Chondrocyte (in vitro differentiated cells): ENCODE results near the gene IL1RAPL1. TPM values are rescaled to one million over a fixed set of nuclear protein-coding genes. Genes with fewer than 3 reads are reported as not detected.

Experiments
- DNase-seq: peaks from one replicate; pipeline ENCODE4 v3.0.0; 2021; ENCODE audit warnings: mixed read lengths, low spot score
- H3K27ac Mint-ChIP-seq: one replicate; pipeline ENCODE4 v1.8.0; 2021; ENCODE audit warnings: mild to moderate bottlenecking, moderate library complexity, mixed read lengths; ENCODE audit not compliant: unreplicated experiment
- H3K27me3 Mint-ChIP-seq: 2 replicates; pipeline ENCODE4 v1.8.0; 2021; ENCODE audit warnings: low read depth, mixed read lengths
- H3K36me3 Mint-ChIP-seq: 2 replicates; pipeline ENCODE4 v1.8.0; 2021; ENCODE audit warnings: low read depth, mixed read lengths
- H3K4me1 Mint-ChIP-seq: 2 replicates; pipeline ENCODE4 v1.8.0; 2021; ENCODE audit warnings: low read depth, mild to moderate bottlenecking, mixed read lengths
- H3K4me3 Mint-ChIP-seq: one replicate; pipeline ENCODE4 v1.8.0; 2021; ENCODE audit warnings: mild to moderate bottlenecking, moderate library complexity, mixed read lengths; ENCODE audit not compliant: unreplicated experiment
- H3K9me3 Mint-ChIP-seq: 2 replicates; pipeline ENCODE4 v1.8.0; 2021; ENCODE audit warnings: low read depth, mixed read lengths
- total RNA-seq: library from RNA; stranded (reverse); gene quantifications from 3 replicates; pipeline ENCODE4 v1.2.1, GENCODE V29; 2021
- TF ChIP-seq, protein P1 (sequence below): fragments of 200-600 bp; sonication (generic); IDR thresholded peaks from 2 replicates; pipeline ENCODE4 v1.5.0; 2021; ENCODE audit warnings: antibody characterized with exemption, mild to moderate bottlenecking, moderate library complexity

The IL1RAPL1 gene
- total RNA-seq, 1 donor from 2014 or later: not detected

DNA sequence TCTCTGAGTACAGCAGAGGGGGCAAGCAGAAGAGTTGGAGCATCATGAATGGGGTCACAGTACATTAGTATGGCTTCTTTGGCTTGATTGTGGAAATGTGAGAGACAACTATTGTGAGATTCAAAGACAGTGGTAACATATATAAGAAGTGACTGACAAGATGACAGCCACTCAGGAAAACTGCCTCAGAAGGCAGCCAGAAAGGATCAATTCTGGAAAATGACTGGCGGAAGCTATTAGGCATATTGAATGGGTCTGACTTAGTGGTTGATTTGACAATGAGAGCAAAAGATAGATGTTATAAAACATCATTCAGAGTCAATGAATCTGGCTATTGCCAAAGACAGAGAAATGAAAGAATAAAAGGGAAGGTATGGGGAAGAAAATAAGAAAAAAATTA is 1282.6 kb downstream of the IL1RAPL1 start:
- no peak for DNase-seq
- H3K4me3 Mint-ChIP-seq: no peak overlapping the region
- no peaks in the 10 kb centered on the region for H3K9me3 Mint-ChIP-seq
- no peaks in the 10 kb centered on the region for H3K27me3 Mint-ChIP-seq
- H3K27ac Mint-ChIP-seq: no peak overlapping the region
- TF ChIP-seq, protein P1, sequence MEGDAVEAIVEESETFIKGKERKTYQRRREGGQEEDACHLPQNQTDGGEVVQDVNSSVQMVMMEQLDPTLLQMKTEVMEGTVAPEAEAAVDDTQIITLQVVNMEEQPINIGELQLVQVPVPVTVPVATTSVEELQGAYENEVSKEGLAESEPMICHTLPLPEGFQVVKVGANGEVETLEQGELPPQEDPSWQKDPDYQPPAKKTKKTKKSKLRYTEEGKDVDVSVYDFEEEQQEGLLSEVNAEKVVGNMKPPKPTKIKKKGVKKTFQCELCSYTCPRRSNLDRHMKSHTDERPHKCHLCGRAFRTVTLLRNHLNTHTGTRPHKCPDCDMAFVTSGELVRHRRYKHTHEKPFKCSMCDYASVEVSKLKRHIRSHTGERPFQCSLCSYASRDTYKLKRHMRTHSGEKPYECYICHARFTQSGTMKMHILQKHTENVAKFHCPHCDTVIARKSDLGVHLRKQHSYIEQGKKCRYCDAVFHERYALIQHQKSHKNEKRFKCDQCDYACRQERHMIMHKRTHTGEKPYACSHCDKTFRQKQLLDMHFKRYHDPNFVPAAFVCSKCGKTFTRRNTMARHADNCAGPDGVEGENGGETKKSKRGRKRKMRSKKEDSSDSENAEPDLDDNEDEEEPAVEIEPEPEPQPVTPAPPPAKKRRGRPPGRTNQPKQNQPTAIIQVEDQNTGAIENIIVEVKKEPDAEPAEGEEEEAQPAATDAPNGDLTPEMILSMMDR: no peak
- H3K4me1 Mint-ChIP-seq: no peaks in the 10 kb centered on the region
- H3K36me3 Mint-ChIP-seq: no peaks in the 10 kb centered on the region

DNA sequence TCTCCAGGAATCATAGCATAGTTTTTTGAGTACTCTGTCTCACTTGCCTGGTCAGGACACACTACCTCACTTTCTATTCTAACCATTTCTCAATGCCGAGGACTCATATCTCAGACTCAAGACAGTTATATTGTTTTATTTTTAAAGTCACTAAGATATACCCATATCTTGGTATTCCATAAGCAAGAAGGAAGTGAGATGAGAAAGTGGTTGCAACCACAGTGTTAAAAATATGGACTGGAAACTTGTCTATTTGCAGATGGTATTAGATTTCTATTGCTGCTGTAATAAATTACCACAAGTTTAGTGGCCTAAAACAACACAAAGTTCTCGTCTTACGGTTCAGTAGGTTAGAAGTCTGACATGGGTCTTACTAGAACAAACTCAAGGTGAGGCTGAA is 1283.4 kb downstream of the IL1RAPL1 start:
- TF ChIP-seq, protein P1: no peak
- H3K36me3 Mint-ChIP-seq: no peaks in the 10 kb centered on the region
- no peaks in the 10 kb centered on the region for H3K27me3 Mint-ChIP-seq
- H3K4me3 Mint-ChIP-seq: no peak overlapping the region
- H3K4me1 Mint-ChIP-seq: no peaks in the 10 kb centered on the region
- no peaks in the 10 kb centered on the region for H3K9me3 Mint-ChIP-seq
- H3K27ac Mint-ChIP-seq: no peak overlapping the region
- no peak for DNase-seq

GRCh38 chrX:29872831-29873230 is 1285.6 kb downstream of the IL1RAPL1 start:
- Mint-ChIP-seq H3K9me3 (no peaks in the 10 kb centered on the region), H3K36me3 (no peaks in the 10 kb centered on the region), H3K27me3 (no peaks in the 10 kb centered on the region), H3K4me3 (no peak overlapping the region), H3K4me1 (no peaks in the 10 kb centered on the region), H3K27ac (no peak overlapping the region)
- DNase-seq: no peak
- TF ChIP-seq, protein P1: no peak

- Mint-ChIP-seq H3K4me1 (no peaks in the 10 kb centered on the region), H3K4me3 (no peak overlapping the region), H3K27ac (no peak overlapping the region), H3K27me3 (no peaks in the 10 kb centered on the region), H3K9me3 (no peaks in the 10 kb centered on the region), H3K36me3 (no peaks in the 10 kb centered on the region)
- DNase-seq: no peak
- TF ChIP-seq, protein P1: no peak
Measured at GRCh38 chrX:29876733-29877132, 1289.5 kb downstream of the IL1RAPL1 start.

GRCh38 chrX:29880977-29881376 is 1293.7 kb downstream of the IL1RAPL1 start:
- no peaks in the 10 kb centered on the region for H3K4me1 Mint-ChIP-seq
- TF ChIP-seq, protein P1: no peak
- no peak overlapping the region for H3K4me3 Mint-ChIP-seq
- H3K27me3 Mint-ChIP-seq: peaks cover 5% of the 10 kb centered on the region
- no peak for DNase-seq
- no peaks in the 10 kb centered on the region for H3K36me3 Mint-ChIP-seq
- H3K27ac Mint-ChIP-seq: no peak overlapping the region
- H3K9me3 Mint-ChIP-seq: no peaks in the 10 kb centered on the region
